ENCODE measurements around the gene ENTPD3. TPM values are rescaled to one million over a fixed set of nuclear protein-coding genes. Genes with fewer than 3 reads are reported as not detected.
A peak's percentile ranks its signal among the peaks of the same experiment; 100 is the strongest.

ENTPD3 gene
- total RNA-seq: 10 to 100 TPM; 12.2 to 17.1 TPM

- ATAC-seq: peak; percentile 89
Observed at GRCh38 chr3:40387001-40387894, at the start of gene ENTPD3. Gene ENTPD3 (plus strand): TSS chr3:40387184. CDS start chr3:40388058, 874 bp downstream.

GRCh38 chr3:40339871-40340270 lies 47.1 kb upstream of the ENTPD3 start:
- intact Hi-C loops (cut with DNase I): no loop called here
- H3K36me3 ChIP-seq (replicated peaks in 1 of 2; ENCODE audit: insufficient read depth in 1 of 2, low read depth in 2 of 2): no peaks in the 10 kb centered on the region
- no peak for DNase-seq
- TF ChIP-seq POLR2A (IDR thresholded peaks at IDR 0.05): no peak
- no peak for TF ChIP-seq CTCF (IDR thresholded peaks at IDR 0.05)
- H3K27ac ChIP-seq: no peak overlapping the region
- ATAC-seq: no peak
- no peaks in the 10 kb centered on the region for H3K9me3 ChIP-seq
- no peak overlapping the region for H3K4me3 ChIP-seq
- H3K4me1 ChIP-seq: peaks cover 9% of the 10 kb centered on the region
- no peaks in the 10 kb centered on the region for H3K27me3 ChIP-seq
- WGBS, 2 donors: 44 to 57% methylated on average over 1 of the region's 1 CpG

More at GRCh38 chr3:40387001-40387894, at the start of gene ENTPD3:
- Histone ChIP-seq H3K36me3 (replicated peaks in 1 of 2; ENCODE audit: insufficient read depth in 1 of 2, low read depth in 2 of 2) (no peaks in the 10 kb centered on the region), H3K9me3 (no peaks in the 10 kb centered on the region), H3K4me1 (peaks cover 22% of the 10 kb centered on the region), H3K27me3 (no peaks in the 10 kb centered on the region), H3K4me3 (peak within 1 kb of the TSS; percentile 8 to 37), H3K27ac (peak within 1 kb of the TSS; percentile 46 to 62 (median 58))
- TF ChIP-seq POLR2A (IDR thresholded peaks at IDR 0.05) (peak; percentile 62 to 71 (median 65)), CTCF (IDR thresholded peaks at IDR 0.05) (peak in 3 of 7 experiments; percentile 21 to 38 (median 32))
- 2 to 7% methylated on average over 15 to 49 of the region's 49 CpGs for WGBS, 2 donors
- DNase-seq: peak; percentile 63 to 79 (median 70)
- intact Hi-C loops (cut with DNase I): no loop called here

GRCh38 chr3:40340541-40341170 lies 46.3 kb upstream of the ENTPD3 start:
- ATAC-seq: no peak
- H3K27ac ChIP-seq: no peak overlapping the region
- no peaks in the 10 kb centered on the region for H3K27me3 ChIP-seq
- intact Hi-C loops (cut with DNase I): no loop called here
- peaks cover 9% of the 10 kb centered on the region for H3K4me1 ChIP-seq
- WGBS, 2 donors: 64 to 76% methylated on average over 1 of the region's 1 CpG
- TF ChIP-seq POLR2A (IDR thresholded peaks at IDR 0.05) (no peak), CTCF (IDR thresholded peaks at IDR 0.05) (no peak)
- H3K36me3 ChIP-seq (replicated peaks in 1 of 2; ENCODE audit: insufficient read depth in 1 of 2, low read depth in 2 of 2): no peaks in the 10 kb centered on the region
- H3K9me3 ChIP-seq: no peaks in the 10 kb centered on the region
- no peak overlapping the region for H3K4me3 ChIP-seq
- no peak for DNase-seq

GRCh38 chr3:40341671-40342070 lies 45.3 kb upstream of the ENTPD3 start:
- Histone ChIP-seq H3K36me3 (replicated peaks in 1 of 2; ENCODE audit: insufficient read depth in 1 of 2, low read depth in 2 of 2) (no peaks in the 10 kb centered on the region), H3K27me3 (no peaks in the 10 kb centered on the region)
- intact Hi-C loops (cut with DNase I): no loop called here

More at GRCh38 chr3:40341671-40342070, 45.3 kb upstream of the ENTPD3 start:
- DNase-seq (no peak), ATAC-seq (no peak)
- H3K9me3 ChIP-seq: no peaks in the 10 kb centered on the region
- TF ChIP-seq CTCF (IDR thresholded peaks at IDR 0.05): no peak
- TF ChIP-seq POLR2A (IDR thresholded peaks at IDR 0.05): no peak
- peaks cover 2% of the 10 kb centered on the region for H3K4me1 ChIP-seq
- no peak overlapping the region for H3K27ac ChIP-seq
- no peak overlapping the region for H3K4me3 ChIP-seq

All from body of pancreas (tissue), 4 donors.